ENCODE data around the gene ETV6. TPM values are rescaled to one million over a fixed set of nuclear protein-coding genes. Genes with fewer than 3 reads are reported as not detected.

Gene ETV6
- total RNA-seq, 6 donors from 2014 or later, result 22.2 to 93.2 (median 37.5) TPM

DNA sequence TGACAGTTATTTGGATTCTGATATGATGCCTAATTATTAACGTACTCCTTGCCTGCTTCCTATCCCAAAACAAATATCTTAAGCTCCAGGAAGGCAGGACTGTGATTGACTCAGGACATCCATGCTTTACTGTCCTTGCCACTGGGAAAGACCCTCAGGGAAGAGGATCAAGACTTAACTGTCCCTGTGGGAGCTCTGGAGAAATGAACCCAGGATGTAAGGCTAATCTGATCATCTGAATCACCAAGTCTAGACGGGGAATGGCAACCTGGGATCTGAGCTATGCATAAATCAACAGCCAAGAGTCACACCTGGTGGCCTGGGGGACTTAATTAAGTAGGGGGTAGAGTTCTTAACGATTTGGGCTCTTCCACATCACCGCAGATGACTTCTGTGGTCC lies 268.0 kb downstream of the ETV6 start:
- H3K27ac ChIP-seq, result no peak overlapping the region
- DNase-seq (no peak), ATAC-seq (ENCODE audit: low FRiP score in 2 of 2) (no peak)
- H3K4me3 ChIP-seq, result no peak overlapping the region
- H3K4me1 ChIP-seq, result no peaks in the 10 kb centered on the region
- 79 to 80% methylated on average over 4 of the region's 4 CpGs for WGBS, 2 donors
- H3K27me3 ChIP-seq, result no peaks in the 10 kb centered on the region
- TF ChIP-seq, protein P1, sequence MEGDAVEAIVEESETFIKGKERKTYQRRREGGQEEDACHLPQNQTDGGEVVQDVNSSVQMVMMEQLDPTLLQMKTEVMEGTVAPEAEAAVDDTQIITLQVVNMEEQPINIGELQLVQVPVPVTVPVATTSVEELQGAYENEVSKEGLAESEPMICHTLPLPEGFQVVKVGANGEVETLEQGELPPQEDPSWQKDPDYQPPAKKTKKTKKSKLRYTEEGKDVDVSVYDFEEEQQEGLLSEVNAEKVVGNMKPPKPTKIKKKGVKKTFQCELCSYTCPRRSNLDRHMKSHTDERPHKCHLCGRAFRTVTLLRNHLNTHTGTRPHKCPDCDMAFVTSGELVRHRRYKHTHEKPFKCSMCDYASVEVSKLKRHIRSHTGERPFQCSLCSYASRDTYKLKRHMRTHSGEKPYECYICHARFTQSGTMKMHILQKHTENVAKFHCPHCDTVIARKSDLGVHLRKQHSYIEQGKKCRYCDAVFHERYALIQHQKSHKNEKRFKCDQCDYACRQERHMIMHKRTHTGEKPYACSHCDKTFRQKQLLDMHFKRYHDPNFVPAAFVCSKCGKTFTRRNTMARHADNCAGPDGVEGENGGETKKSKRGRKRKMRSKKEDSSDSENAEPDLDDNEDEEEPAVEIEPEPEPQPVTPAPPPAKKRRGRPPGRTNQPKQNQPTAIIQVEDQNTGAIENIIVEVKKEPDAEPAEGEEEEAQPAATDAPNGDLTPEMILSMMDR (IDR thresholded peaks at IDR 0.05), result no peak
- TF ChIP-seq EP300 (IDR thresholded peaks at IDR 0.05), result no peak
- TF ChIP-seq POLR2AphosphoS5 (IDR thresholded peaks at IDR 0.05), result no peak
- no peak for TF ChIP-seq POLR2A (IDR thresholded peaks at IDR 0.05)
- H3K9me3 ChIP-seq, result no peaks in the 10 kb centered on the region
- H3K36me3 ChIP-seq, result no peaks in the 10 kb centered on the region

DNA sequence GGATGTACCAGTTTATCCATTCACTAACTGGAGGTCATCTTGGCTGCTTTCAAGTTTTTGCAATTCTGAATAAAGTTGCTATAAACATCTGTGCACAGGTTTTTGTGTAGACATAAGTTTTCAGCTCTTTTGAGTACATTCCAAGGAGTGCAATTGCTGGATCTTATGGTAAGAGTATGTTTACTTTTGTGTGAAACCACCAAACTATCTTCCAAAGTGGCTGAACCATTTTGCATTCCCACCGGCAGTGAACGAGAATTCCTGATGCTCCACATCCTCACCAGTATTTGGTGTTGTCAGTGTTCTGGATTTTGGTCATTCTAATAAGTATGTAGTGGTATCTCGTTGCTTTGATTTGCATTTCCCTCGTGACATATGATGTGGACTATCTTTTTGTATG lies 270.8 kb downstream of the ETV6 start:
- Histone ChIP-seq H3K4me3 (no peak overlapping the region), H3K36me3 (no peaks in the 10 kb centered on the region), H3K9me3 (no peaks in the 10 kb centered on the region), H3K4me1 (no peaks in the 10 kb centered on the region), H3K27ac (no peak overlapping the region), H3K27me3 (no peaks in the 10 kb centered on the region)
- ATAC-seq (ENCODE audit: low FRiP score in 2 of 2) (no peak), DNase-seq (no peak)
- TF ChIP-seq, protein P1 (IDR thresholded peaks at IDR 0.05), result no peak
- TF ChIP-seq POLR2AphosphoS5 (IDR thresholded peaks at IDR 0.05) (no peak), POLR2A (IDR thresholded peaks at IDR 0.05) (no peak), EP300 (IDR thresholded peaks at IDR 0.05) (no peak)
- WGBS, 2 donors, result 80 to 88% methylated on average over 4 of the region's 4 CpGs

DNA sequence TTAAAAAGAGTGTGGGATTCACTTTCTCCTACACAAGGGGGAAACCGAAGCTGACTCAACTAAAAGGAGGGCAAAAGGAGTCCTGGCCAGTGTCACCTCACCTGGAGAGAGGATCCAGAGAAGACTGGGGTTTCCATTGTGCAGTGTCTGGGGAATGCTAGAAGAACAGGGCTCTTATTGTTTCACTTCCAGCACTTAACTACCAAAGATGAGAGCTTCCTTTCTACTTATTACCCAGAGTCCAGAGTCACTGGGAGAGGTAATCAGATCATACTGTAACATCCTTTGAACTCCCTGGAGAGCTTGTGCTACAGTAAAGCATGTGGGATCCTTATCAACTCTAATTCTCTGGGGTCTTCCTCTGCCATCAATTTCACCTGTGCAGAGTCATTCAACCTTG lies 272.9 kb downstream of the ETV6 start:
- H3K27ac ChIP-seq, result no peak overlapping the region

DNA sequence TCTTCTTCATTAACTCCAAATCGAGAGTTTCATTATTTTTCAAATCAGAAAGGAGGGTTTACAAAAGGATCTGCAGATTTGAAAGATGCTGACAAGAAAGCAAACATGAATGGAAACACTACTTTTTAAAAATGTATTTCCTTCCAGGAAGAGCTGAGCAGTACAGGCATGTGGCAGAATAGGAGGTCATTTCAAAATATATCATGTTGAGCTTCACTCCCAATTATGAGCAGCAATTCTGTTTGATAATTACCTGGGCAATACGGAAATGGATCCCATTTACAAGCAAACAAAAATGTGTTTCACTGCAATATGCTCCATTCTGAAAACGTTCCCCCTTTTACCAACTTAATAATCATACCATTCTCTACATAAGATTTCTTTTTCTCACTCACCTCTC lies 273.6 kb downstream of the ETV6 start:
- H3K27ac ChIP-seq, result no peak overlapping the region
- 85 to 91% methylated on average over 3 of the region's 3 CpGs for WGBS, 2 donors

More for the DNA sequence above, 272.9 kb downstream of the ETV6 start:
- ATAC-seq (ENCODE audit: low FRiP score in 2 of 2), result no peak
- Histone ChIP-seq H3K36me3 (no peaks in the 10 kb centered on the region), H3K4me1 (no peaks in the 10 kb centered on the region), H3K4me3 (no peak overlapping the region), H3K27me3 (no peaks in the 10 kb centered on the region), H3K9me3 (no peaks in the 10 kb centered on the region)
- no peak for DNase-seq
- TF ChIP-seq POLR2AphosphoS5 (IDR thresholded peaks at IDR 0.05), result no peak
- TF ChIP-seq, protein P1 (IDR thresholded peaks at IDR 0.05), result no peak
- no peak for TF ChIP-seq POLR2A (IDR thresholded peaks at IDR 0.05)
- no peak for TF ChIP-seq EP300 (IDR thresholded peaks at IDR 0.05)
- WGBS, 2 donors, result 73 to 83% methylated on average over 1 of the region's 1 CpG

More for the DNA sequence above, 273.6 kb downstream of the ETV6 start:
- Histone ChIP-seq H3K4me3 (no peak overlapping the region), H3K4me1 (no peaks in the 10 kb centered on the region), H3K9me3 (no peaks in the 10 kb centered on the region), H3K27me3 (no peaks in the 10 kb centered on the region), H3K36me3 (no peaks in the 10 kb centered on the region)
- TF ChIP-seq POLR2A (IDR thresholded peaks at IDR 0.05), result no peak
- TF ChIP-seq POLR2AphosphoS5 (IDR thresholded peaks at IDR 0.05), result no peak
- TF ChIP-seq, protein P1 (IDR thresholded peaks at IDR 0.05), result no peak
- TF ChIP-seq EP300 (IDR thresholded peaks at IDR 0.05), result no peak
- ATAC-seq (ENCODE audit: low FRiP score in 2 of 2), result no peak
- DNase-seq, result no peak

All from upper lobe of left lung (tissue), 6 donors.